Testis (tissue), 3 donors: ENCODE results near the gene RIPOR2. TPM values are rescaled to one million over a fixed set of nuclear protein-coding genes. Genes with fewer than 3 reads are reported as not detected.

ENCODE experiments used
- DNase-seq: peaks from one replicate; pipeline ENCODE4 v3.0.0-alpha.2; 2019
- H3K27ac ChIP-seq, 2 donors: fragments of 200-600 bp; sonication (generic); one replicate each; pipeline ENCODE4 v1.5.1; 2019
- H3K27me3 ChIP-seq: fragments of 200-600 bp; sonication (generic); one replicate; pipeline ENCODE4 v1.5.1; 2019
- H3K36me3 ChIP-seq: fragments of 200-600 bp; sonication (generic); one replicate; pipeline ENCODE4 v1.5.1; 2017; ENCODE audit warnings: low read depth; ENCODE audit errors: missing control alignments
- H3K4me1 ChIP-seq: fragments of 200-600 bp; sonication (generic); one replicate; pipeline ENCODE4 v1.5.1; 2019
- H3K4me3 ChIP-seq, 2 donors: fragments of 200-600 bp; sonication (generic); one replicate each; pipeline ENCODE4 v1.5.1; 2017 to 2019
- H3K9me3 ChIP-seq: fragments of 200-600 bp; sonication (generic); one replicate; pipeline ENCODE4 v1.5.1; 2017
- CTCF ChIP-seq, 3 experiments: fragments of 450-650 bp in 2 of 3; fragments of 200-600 bp in 1 of 3; sonication (generic) in 1 of 3; IDR thresholded peaks; one replicate each; pipeline ENCODE4 v1.5.1; 2016 to 2019; ENCODE audit warnings: antibody characterized with exemption in 3 of 3, mild to moderate bottlenecking in 2 of 3, moderate library complexity in 1 of 3
- POLR2A ChIP-seq: fragments of 450-650 bp; IDR thresholded peaks from one replicate; pipeline ENCODE4 v1.6.1; 2017; ENCODE audit warnings: antibody characterized with exemption, mild to moderate bottlenecking, moderate library complexity
- WGBS, 2 donors: methylation state at CpG; one replicate each; pipeline ENCODE4 v1.1.5; 2018; 5-methylcytosine and 5-hydroxymethylcytosine counted together
- intact Hi-C: fragments of 100-400 bp; cut with DNase I; formaldehyde crosslinking; loops from one replicate; pipeline ENCODE4 v1.15.1; 2023; ENCODE audit warnings: low total_unique reads
- polyA plus RNA-seq: library from polyadenylated mRNA; stranded (reverse); fragments of 350-450 nt; fragmentation: Illumina TruSeq; extraction: RNeasy Lipid Tissue Mini Kit (QIAGEN cat#74804); gene quantifications from one replicate; pipeline ENCODE4 v1.2.3, GENCODE V29; 2014; ENCODE audit warnings: low read depth, low replicate concordance; ENCODE audit not compliant: insufficient read depth
- total RNA-seq, 2 donors: library from RNA; depleted of rRNA; stranded (reverse); fragments of >200 nt; gene quantifications; one replicate each; pipeline ENCODE4 v1.2.3, GENCODE V29; 2016

The RIPOR2 gene
- total and polyA plus RNA-seq, 3 donors from 2014 or later, result 3.7 to 15.1 (median 10.0) TPM

- DNase-seq, result no peak
- Histone ChIP-seq H3K27ac (no peak overlapping the region), H3K27me3 (no peaks in the 10 kb centered on the region), H3K4me1 (no peaks in the 10 kb centered on the region), H3K9me3 (no peaks in the 10 kb centered on the region), H3K36me3 (no peaks in the 10 kb centered on the region), H3K4me3 (no peak overlapping the region)
- intact Hi-C loops, result no loop called here
- no peak for TF ChIP-seq CTCF (IDR thresholded peaks at IDR 0.05)
- TF ChIP-seq POLR2A, result no peak
- WGBS, 2 donors, result 64 to 78% methylated on average over 4 of the region's 4 CpGs
These were observed 63.0 kb downstream of the RIPOR2 start for GRCh38 chr6:24872779-24873178.

GRCh38 chr6:24868765-24869164 lies 67.0 kb downstream of the RIPOR2 start:
- Histone ChIP-seq H3K4me3 (no peak overlapping the region), H3K4me1 (no peaks in the 10 kb centered on the region), H3K27me3 (no peaks in the 10 kb centered on the region), H3K27ac (no peak overlapping the region), H3K36me3 (no peaks in the 10 kb centered on the region), H3K9me3 (no peaks in the 10 kb centered on the region)
- intact Hi-C loops, result no loop called here
- DNase-seq, result no peak
- 92 to 98% methylated on average over 4 of the region's 4 CpGs for WGBS, 2 donors
- TF ChIP-seq CTCF (IDR thresholded peaks at IDR 0.05) (no peak), POLR2A (no peak)

- H3K27me3 ChIP-seq, result no peaks in the 10 kb centered on the region
- no peak overlapping the region for H3K4me3 ChIP-seq
- TF ChIP-seq POLR2A (no peak), CTCF (IDR thresholded peaks at IDR 0.05) (no peak)
- intact Hi-C loops, result no loop called here
- H3K36me3 ChIP-seq, result no peaks in the 10 kb centered on the region
- DNase-seq, result no peak
- H3K27ac ChIP-seq, result no peak overlapping the region
- no peaks in the 10 kb centered on the region for H3K9me3 ChIP-seq
- WGBS, 2 donors, result 90 to 95% methylated on average over 3 of the region's 3 CpGs
- H3K4me1 ChIP-seq, result no peaks in the 10 kb centered on the region
These were observed 68.6 kb downstream of the RIPOR2 start for GRCh38 chr6:24867104-24867703.

GRCh38 chr6:24865161-24865560 lies 70.6 kb downstream of the RIPOR2 start:
- TF ChIP-seq CTCF (IDR thresholded peaks at IDR 0.05) (no peak), POLR2A (no peak)
- H3K9me3 ChIP-seq, result no peaks in the 10 kb centered on the region
- H3K36me3 ChIP-seq, result no peaks in the 10 kb centered on the region
- no peaks in the 10 kb centered on the region for H3K27me3 ChIP-seq
- 79 to 81% methylated on average over 6 of the region's 6 CpGs for WGBS, 2 donors
- intact Hi-C loops, result no loop called here
- no peak for DNase-seq
- no peaks in the 10 kb centered on the region for H3K4me1 ChIP-seq
- H3K4me3 ChIP-seq, result no peak overlapping the region
- H3K27ac ChIP-seq, result no peak overlapping the region

- WGBS, 2 donors, result 85 to 92% methylated on average over 1 of the region's 1 CpG
- H3K9me3 ChIP-seq, result no peaks in the 10 kb centered on the region
- no peak overlapping the region for H3K4me3 ChIP-seq
- TF ChIP-seq POLR2A (no peak), CTCF (IDR thresholded peaks at IDR 0.05) (no peak)
- no peaks in the 10 kb centered on the region for H3K36me3 ChIP-seq
- no peaks in the 10 kb centered on the region for H3K27me3 ChIP-seq
- H3K27ac ChIP-seq, result no peak overlapping the region
- DNase-seq, result no peak
- H3K4me1 ChIP-seq, result no peaks in the 10 kb centered on the region
- intact Hi-C loops, result no loop called here
These were observed 71.4 kb downstream of the RIPOR2 start for GRCh38 chr6:24864343-24864742.
